Keratinocyte (primary cell): ENCODE data around the gene DISC1. TPM values are rescaled to one million over a fixed set of nuclear protein-coding genes. Genes with fewer than 3 reads are reported as not detected.

ENCODE experiments used
- DNase-seq: peaks from one replicate; pipeline ENCODE4 v3.0.0-alpha.2; 2011; ENCODE audit warnings: low read depth, missing footprints, low spot score
- FAIRE-seq: peaks from 2 replicates; lab custom pipeline; 2011; peaks lifted over from hg19 to GRCh38; lab: Jason Lieb, UNC
- H2AFZ ChIP-seq: 2 replicates; pipeline ENCODE4 v1.6.0; 2012; ENCODE audit warnings: low read length, control low read depth, inconsistent platforms; ENCODE audit not compliant: control insufficient read depth
- H3K27ac ChIP-seq: 2 replicates; pipeline ENCODE4 v1.5.1; 2011; ENCODE audit warnings: low read length; ENCODE audit not compliant: control insufficient read depth, insufficient read depth
- H3K27me3 ChIP-seq: 3 replicates; pipeline ENCODE4 v1.6.0; 2011; ENCODE audit warnings: low read length; ENCODE audit not compliant: control insufficient read depth, insufficient read depth; ENCODE audit errors: extremely low read depth
- H3K36me3 ChIP-seq, 2 experiments: 2 replicates in 1 of 2; 3 replicates in 1 of 2; pipeline ENCODE4 v1.5.1; 2011; ENCODE audit warnings: low read length in 2 of 2, mild to moderate bottlenecking in 1 of 2; ENCODE audit not compliant: control insufficient read depth in 2 of 2, insufficient read depth in 2 of 2; ENCODE audit errors: extremely low read depth in 1 of 2
- H3K4me1 ChIP-seq: 3 replicates; pipeline ENCODE4 v1.5.1; 2011; ENCODE audit warnings: low read length; ENCODE audit not compliant: control insufficient read depth, insufficient read depth; ENCODE audit errors: extremely low read depth
- H3K4me2 ChIP-seq: 3 replicates; pipeline ENCODE4 v1.6.0; 2011; ENCODE audit warnings: low read depth, low read length; ENCODE audit not compliant: control insufficient read depth, insufficient read depth; ENCODE audit errors: extremely low read depth
- H3K4me3 ChIP-seq, 3 experiments: fragments of 200-600 bp in 1 of 3; sonication (generic) in 1 of 3; 2 replicates in 2 of 3; 3 replicates in 1 of 3; pipeline ENCODE4 v1.5.1; 2011 to 2016; ENCODE audit warnings: low read length in 3 of 3, mild to moderate bottlenecking in 3 of 3, control low read depth in 2 of 3, inconsistent platforms in 1 of 3, low read depth in 1 of 3, mixed read lengths in 1 of 3, mixed run types in 1 of 3, moderate library complexity in 1 of 3; ENCODE audit not compliant: control insufficient read depth in 2 of 3, insufficient read depth in 2 of 3; ENCODE audit errors: extremely low read depth in 1 of 3
- H3K79me2 ChIP-seq: 2 replicates; pipeline ENCODE4 v1.6.0; 2012; ENCODE audit warnings: low read length; ENCODE audit not compliant: control insufficient read depth, insufficient read depth
- H3K9ac ChIP-seq: 3 replicates; pipeline ENCODE4 v1.6.0; 2011; ENCODE audit warnings: low read length; ENCODE audit not compliant: control insufficient read depth, insufficient read depth; ENCODE audit errors: extremely low read depth
- H3K9me1 ChIP-seq: 3 replicates; pipeline ENCODE4 v1.6.0; 2011; ENCODE audit warnings: low read length; ENCODE audit not compliant: control insufficient read depth, insufficient read depth; ENCODE audit errors: extremely low read depth
- H3K9me3 ChIP-seq: 2 replicates; pipeline ENCODE4 v1.5.1; 2012; ENCODE audit warnings: low read depth, low read length; ENCODE audit not compliant: control insufficient read depth
- H4K20me1 ChIP-seq: 3 replicates; pipeline ENCODE4 v1.6.0; 2011; ENCODE audit warnings: low read length; ENCODE audit not compliant: control insufficient read depth, insufficient read depth; ENCODE audit errors: extremely low read depth
- CTCF ChIP-seq, 3 experiments: IDR thresholded peaks in 1 of 3; conservative IDR thresholded peaks in 1 of 3; optimal IDR thresholded peaks in 1 of 3; 2 replicates in 2 of 3; 3 replicates in 1 of 3; pipeline versions ENCODE3 to v1.5.1; 2011; ENCODE audit warnings: low read length in 3 of 3, mild to moderate bottlenecking in 3 of 3, moderate library complexity in 2 of 3, control low read depth in 1 of 3, inconsistent platforms in 1 of 3; ENCODE audit not compliant: insufficient read depth in 2 of 3; ENCODE audit errors: extremely low read depth in 1 of 3
- EZH2 ChIP-seq: IDR thresholded peaks from one replicate; pipeline ENCODE4 v1.6.1; 2012; ENCODE audit warnings: inconsistent platforms, mild to moderate bottlenecking, low read length, moderate library complexity
- dilution Hi-C: fragments of 300-500 bp; cut with MboI; formaldehyde crosslinking; loops from one replicate; pipeline ENCODE4 v1.7.0; 2020; ENCODE audit warnings: low sequenced_read_pairs; ENCODE audit not compliant: extremely low pct_ligation_motif_present
- polyA plus RNA-seq, 5 experiments: library from polyadenylated mRNA; depleted of rRNA in 3 of 5; stranded (reverse) in 3 of 5; stranded (forward) in 1 of 5; unstranded in 1 of 5; fragments of >200 nt; gene quantifications; 1 replicate in 1 of 5; 2 replicates in 3 of 5; 3 replicates in 1 of 5; pipeline versions ENCODE4 v1.2.1 to v1.2.3, GENCODE V29; 2011 to 2012; ENCODE audit warnings: missing spikeins in 2 of 5, low read depth in 1 of 5, low replicate concordance in 1 of 5

The DISC1 gene
- polyA plus RNA-seq, 1 donor (not counting 4 experiments of a cell fraction or from before 2014, with no cell fraction given): 0.47 TPM

DNA sequence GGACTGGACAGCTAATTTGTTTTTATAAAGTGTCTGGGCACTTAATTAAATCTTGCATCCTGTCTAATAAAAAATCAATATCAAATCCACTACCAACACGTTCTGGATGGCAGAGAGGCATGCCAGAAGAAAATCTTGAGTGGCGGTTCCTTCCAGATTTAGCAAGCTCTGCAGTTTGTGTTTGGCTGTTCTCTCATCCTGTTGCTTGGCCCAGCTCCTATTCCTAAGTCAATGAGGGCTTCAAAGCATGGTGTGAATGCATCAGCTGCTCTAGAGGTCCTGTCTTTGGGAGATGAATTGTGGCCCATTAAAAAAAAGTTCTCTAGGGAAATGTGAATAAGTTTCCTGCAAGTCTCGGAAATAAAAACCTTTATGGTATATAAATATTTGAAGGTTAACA, 90.3 kb downstream of the DISC1 start:
- no peak overlapping the region for H3K9ac ChIP-seq

DNA sequence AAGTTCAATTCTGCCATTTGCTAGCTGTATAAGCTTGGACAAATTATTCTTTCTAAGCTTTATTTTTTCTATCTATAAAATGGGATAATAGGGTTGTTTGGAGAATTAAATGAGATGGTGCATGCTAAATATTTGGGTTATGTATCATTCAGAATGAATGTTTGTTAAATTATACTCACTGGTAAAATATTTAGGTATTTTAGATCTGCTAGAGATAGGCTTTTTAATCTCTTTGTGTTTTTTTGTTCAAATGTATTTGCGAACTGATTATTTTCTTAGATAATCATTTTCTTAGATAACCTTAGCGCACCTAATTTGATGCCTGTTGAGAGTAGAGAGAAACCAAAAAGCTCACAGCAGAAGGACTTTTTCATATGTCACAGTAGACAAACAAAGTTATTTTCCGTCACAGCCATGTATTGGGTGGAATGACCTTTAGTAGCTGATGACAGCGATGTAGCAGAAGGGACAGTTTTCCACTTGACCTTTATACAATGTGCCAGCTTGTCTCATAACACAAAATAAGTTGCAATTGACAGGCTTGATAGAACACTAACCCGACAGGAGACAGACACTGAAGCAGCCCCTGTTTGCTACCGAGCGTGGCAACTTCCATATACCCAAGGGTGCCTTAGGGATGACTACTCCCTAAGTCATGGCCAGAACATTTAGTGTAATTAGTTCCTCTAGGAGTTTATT, 93.0 kb downstream of the DISC1 start:
- H3K4me3 ChIP-seq: no peak overlapping the region
- no peaks in the 10 kb centered on the region for H3K4me1 ChIP-seq
- no peaks in the 10 kb centered on the region for H4K20me1 ChIP-seq
- no peak for DNase-seq
- H3K9me1 ChIP-seq: no peaks in the 10 kb centered on the region
- no peak for FAIRE-seq
- H3K9ac ChIP-seq: no peak overlapping the region
- TF ChIP-seq CTCF (optimal IDR thresholded peaks at IDR 0.05 in 1 of 3, IDR thresholded peaks at IDR 0.05 in 1 of 3, conservative IDR thresholded peaks at IDR 0.05 in 1 of 3; ENCODE audit: extremely low read depth in 1 of 3, insufficient read depth in 2 of 3, low read length in 3 of 3) (no peak), EZH2 (no peak)
- no peak overlapping the region for H3K27ac ChIP-seq
- H3K4me2 ChIP-seq: no peak overlapping the region
- no peaks in the 10 kb centered on the region for H3K79me2 ChIP-seq
- no peaks in the 10 kb centered on the region for H3K9me3 ChIP-seq
- no peaks in the 10 kb centered on the region for H3K36me3 ChIP-seq
- H3K27me3 ChIP-seq: no peaks in the 10 kb centered on the region
- dilution Hi-C loops: no loop called here
- no peak overlapping the region for H2AFZ ChIP-seq

More for the DNA sequence above, 90.3 kb downstream of the DISC1 start:
- no peaks in the 10 kb centered on the region for H3K36me3 ChIP-seq
- H3K4me1 ChIP-seq: no peaks in the 10 kb centered on the region
- H3K9me3 ChIP-seq: no peaks in the 10 kb centered on the region
- no peak overlapping the region for H3K4me3 ChIP-seq
- dilution Hi-C loops: no loop called here
- TF ChIP-seq CTCF (optimal IDR thresholded peaks at IDR 0.05 in 1 of 3, IDR thresholded peaks at IDR 0.05 in 1 of 3, conservative IDR thresholded peaks at IDR 0.05 in 1 of 3; ENCODE audit: extremely low read depth in 1 of 3, insufficient read depth in 2 of 3, low read length in 3 of 3) (no peak), EZH2 (no peak)
- no peaks in the 10 kb centered on the region for H3K9me1 ChIP-seq
- H2AFZ ChIP-seq: no peak overlapping the region
- DNase-seq (no peak), FAIRE-seq (no peak)
- H3K4me2 ChIP-seq: no peak overlapping the region
- H4K20me1 ChIP-seq: no peaks in the 10 kb centered on the region
- H3K27ac ChIP-seq: no peak overlapping the region
- no peaks in the 10 kb centered on the region for H3K79me2 ChIP-seq
- no peaks in the 10 kb centered on the region for H3K27me3 ChIP-seq
